ENCODE results near the gene OR1M1. TPM values are rescaled to one million over a fixed set of nuclear protein-coding genes. Genes with fewer than 3 reads are reported as not detected.

OR1M1 gene
- total RNA-seq, 1 donor from 2014 or later = not detected

DNA sequence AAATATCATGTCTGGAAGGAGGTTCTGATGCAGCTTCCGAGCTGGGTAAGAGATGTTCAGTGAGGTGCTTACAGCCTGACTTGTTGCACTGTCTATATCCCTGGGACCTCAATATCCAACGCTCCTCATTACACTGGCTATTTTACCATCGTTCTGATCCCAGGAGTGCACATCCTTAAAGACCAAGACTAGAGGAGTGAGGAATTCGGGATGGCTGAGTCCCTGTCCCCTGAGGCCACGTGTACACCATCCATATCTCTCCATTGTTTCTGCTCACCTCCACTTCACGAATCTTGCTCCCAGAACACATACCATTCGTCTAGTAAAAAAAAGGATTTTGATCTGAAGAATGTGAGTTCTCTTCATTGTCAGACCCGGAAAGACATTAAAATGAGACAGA, 20.5 kb downstream of the OR1M1 start, which contains the start of gene OR7G2:
TSS of gene OR7G2 (minus strand) at position 101 of the 400 bp plus-strand sequence. CDS start 4,232 bp downstream, outside the sequence.
- Mint-ChIP-seq H3K4me1 (ENCODE audit: low read depth, unreplicated experiment) (no peaks in the 10 kb centered on the region), H3K9me3 (ENCODE audit: unreplicated experiment) (peaks cover 12% of the 10 kb centered on the region), H3K4me3 (ENCODE audit: unreplicated experiment) (no peak within 1 kb of the TSS), H3K27ac (ENCODE audit: unreplicated experiment) (no peak within 1 kb of the TSS), H3K36me3 (ENCODE audit: low read depth, unreplicated experiment) (no peaks in the 10 kb centered on the region), H3K27me3 (ENCODE audit: low read depth, unreplicated experiment) (no peaks in the 10 kb centered on the region)
- FAIRE-seq (no peak), DNase-seq (ENCODE audit: low read depth) (no peak)
- H3K4me1 ChIP-seq (ENCODE audit: insufficient read depth, low read length) = no peaks in the 10 kb centered on the region
- no peaks in the 10 kb centered on the region for H4K20me1 ChIP-seq (ENCODE audit: insufficient read depth, low read length)
- no peaks in the 10 kb centered on the region for H3K36me3 ChIP-seq (ENCODE audit: insufficient read depth, low read length)
- no peak within 1 kb of the TSS for H3K4me3 ChIP-seq (ENCODE audit: insufficient read depth, low read depth, low read length)
- H3K9me3 ChIP-seq (ENCODE audit: insufficient read depth, low read depth, low read length) = no peaks in the 10 kb centered on the region
- H3K27me3 ChIP-seq (ENCODE audit: insufficient read depth, low read length) = no peaks in the 10 kb centered on the region
- H3K27ac ChIP-seq (ENCODE audit: low read depth, low read length) = no peak within 1 kb of the TSS
- H2AFZ ChIP-seq (ENCODE audit: low read depth, low read length) = no peak within 1 kb of the TSS
- no peak within 1 kb of the TSS for H3K4me2 ChIP-seq (ENCODE audit: low read length)
- no peak within 1 kb of the TSS for H3K9ac ChIP-seq (ENCODE audit: low read length)
- TF ChIP-seq EZH2 (IDR thresholded peaks at IDR 0.05; ENCODE audit: insufficient read depth, low read length) (no peak), CTCF (IDR thresholded peaks at IDR 0.05; ENCODE audit: insufficient read depth, low read depth, low read length) (no peak)
- no peaks in the 10 kb centered on the region for H3K79me2 ChIP-seq (ENCODE audit: insufficient read depth, low read length)

DNA sequence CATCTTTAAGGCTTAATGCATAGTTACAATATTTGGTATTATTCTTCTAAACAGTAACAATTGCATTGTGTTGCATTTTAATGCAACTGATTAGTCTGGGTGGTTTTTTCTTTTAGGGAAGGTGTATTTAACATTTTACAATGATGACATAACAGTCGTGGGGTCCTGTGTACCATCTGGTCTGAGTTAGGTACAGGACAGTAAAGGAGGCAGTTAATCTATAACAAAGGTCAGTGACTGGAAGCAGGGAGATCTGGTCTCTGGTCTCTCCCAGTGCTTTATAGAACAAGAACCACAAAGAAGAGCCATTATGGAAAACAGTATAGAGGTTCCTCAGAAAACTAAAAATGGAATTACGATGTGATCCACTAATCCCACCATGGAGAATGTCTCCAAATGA, 23.1 kb downstream of the OR1M1 start:
- Histone ChIP-seq H3K27me3 (ENCODE audit: insufficient read depth, low read length) (no peaks in the 10 kb centered on the region), H3K4me3 (ENCODE audit: insufficient read depth, low read depth, low read length) (no peak overlapping the region), H3K4me2 (ENCODE audit: low read length) (no peak overlapping the region), H3K9me3 (ENCODE audit: insufficient read depth, low read depth, low read length) (no peaks in the 10 kb centered on the region), H4K20me1 (ENCODE audit: insufficient read depth, low read length) (no peaks in the 10 kb centered on the region), H3K36me3 (ENCODE audit: insufficient read depth, low read length) (no peaks in the 10 kb centered on the region), H3K4me1 (ENCODE audit: insufficient read depth, low read length) (no peaks in the 10 kb centered on the region), H3K27ac (ENCODE audit: low read depth, low read length) (no peak overlapping the region), H2AFZ (ENCODE audit: low read depth, low read length) (no peak overlapping the region), H3K9ac (ENCODE audit: low read length) (no peak overlapping the region), H3K79me2 (ENCODE audit: insufficient read depth, low read length) (no peaks in the 10 kb centered on the region)
- FAIRE-seq = no peak
- Mint-ChIP-seq H3K9me3 (ENCODE audit: unreplicated experiment) (peaks cover 10% of the 10 kb centered on the region), H3K27ac (ENCODE audit: unreplicated experiment) (no peak overlapping the region), H3K4me1 (ENCODE audit: low read depth, unreplicated experiment) (no peaks in the 10 kb centered on the region), H3K27me3 (ENCODE audit: low read depth, unreplicated experiment) (no peaks in the 10 kb centered on the region), H3K36me3 (ENCODE audit: low read depth, unreplicated experiment) (no peaks in the 10 kb centered on the region), H3K4me3 (ENCODE audit: unreplicated experiment) (no peak overlapping the region)
- no peak for DNase-seq (ENCODE audit: low read depth)
- TF ChIP-seq CTCF (IDR thresholded peaks at IDR 0.05; ENCODE audit: insufficient read depth, low read depth, low read length) (no peak), EZH2 (IDR thresholded peaks at IDR 0.05; ENCODE audit: insufficient read depth, low read length) (no peak)

GRCh38 chr19:9115307-9115813, 28.5 kb downstream of the OR1M1 start, which contains the start of gene OR7G1:
Gene OR7G1, minus strand, starts transcription at chr19:9115763. Its CDS starts 0 bp downstream, at chr19:9115763.
- TF ChIP-seq EZH2 (IDR thresholded peaks at IDR 0.05; ENCODE audit: insufficient read depth, low read length) (no peak), CTCF (IDR thresholded peaks at IDR 0.05; ENCODE audit: insufficient read depth, low read depth, low read length) (no peak)
- Histone ChIP-seq H3K4me2 (ENCODE audit: low read length) (no peak within 1 kb of the TSS), H3K4me1 (ENCODE audit: insufficient read depth, low read length) (no peaks in the 10 kb centered on the region), H3K79me2 (ENCODE audit: insufficient read depth, low read length) (no peaks in the 10 kb centered on the region), H3K9ac (ENCODE audit: low read length) (no peak within 1 kb of the TSS), H4K20me1 (ENCODE audit: insufficient read depth, low read length) (no peaks in the 10 kb centered on the region), H3K27me3 (ENCODE audit: insufficient read depth, low read length) (no peaks in the 10 kb centered on the region), H3K36me3 (ENCODE audit: insufficient read depth, low read length) (no peaks in the 10 kb centered on the region), H3K4me3 (ENCODE audit: insufficient read depth, low read depth, low read length) (no peak within 1 kb of the TSS), H2AFZ (ENCODE audit: low read depth, low read length) (no peak within 1 kb of the TSS), H3K27ac (ENCODE audit: low read depth, low read length) (no peak within 1 kb of the TSS), H3K9me3 (ENCODE audit: insufficient read depth, low read depth, low read length) (no peaks in the 10 kb centered on the region)
- H3K36me3 Mint-ChIP-seq (ENCODE audit: low read depth, unreplicated experiment) = no peaks in the 10 kb centered on the region
- no peak for DNase-seq (ENCODE audit: low read depth)
- no peak within 1 kb of the TSS for H3K27ac Mint-ChIP-seq (ENCODE audit: unreplicated experiment)
- H3K27me3 Mint-ChIP-seq (ENCODE audit: low read depth, unreplicated experiment) = no peaks in the 10 kb centered on the region
- H3K4me3 Mint-ChIP-seq (ENCODE audit: unreplicated experiment) = no peak within 1 kb of the TSS
- FAIRE-seq = no peak
- H3K4me1 Mint-ChIP-seq (ENCODE audit: low read depth, unreplicated experiment) = no peaks in the 10 kb centered on the region
- H3K9me3 Mint-ChIP-seq (ENCODE audit: unreplicated experiment) = peaks cover 11% of the 10 kb centered on the region
